HFFc6 (cell line): ENCODE data around the gene SLC25A1. TPM values are rescaled to one million over a fixed set of nuclear protein-coding genes. Genes with fewer than 3 reads are reported as not detected.

Source experiments
- DNase-seq: peaks from one replicate; pipeline ENCODE4 v3.0.0-alpha.2; 2018
- H3K27ac Mint-ChIP-seq: 2 replicates; pipeline ENCODE4 v1.8.0; 2020; ENCODE audit warnings: mild to moderate bottlenecking, mixed read lengths
- H3K27me3 Mint-ChIP-seq: 2 replicates; pipeline ENCODE4 v1.8.0; 2021; ENCODE audit warnings: mild to moderate bottlenecking, moderate library complexity, mixed read lengths; ENCODE audit not compliant: insufficient read depth
- H3K36me3 Mint-ChIP-seq: 2 replicates; pipeline ENCODE4 v1.8.0; 2021; ENCODE audit warnings: low read depth, mixed read lengths
- H3K4me1 Mint-ChIP-seq: 2 replicates; pipeline ENCODE4 v1.8.0; 2020; ENCODE audit warnings: low read depth, mixed read lengths
- H3K4me3 Mint-ChIP-seq: 2 replicates; pipeline ENCODE4 v1.8.0; 2020; ENCODE audit warnings: mild to moderate bottlenecking, moderate library complexity, mixed read lengths
- H3K9me3 Mint-ChIP-seq: 2 replicates; pipeline ENCODE4 v1.8.0; 2020; ENCODE audit warnings: mild to moderate bottlenecking, mixed read lengths
- total RNA-seq, 6 experiments: library from RNA; stranded (reverse); fragmentation: NEBNext Ultra II Directional; extraction: Animal tissue kit (Norgen Biotek cat#: 25700); gene quantifications; 2 replicates in 1 of 6; 3 replicates in 5 of 6; pipeline ENCODE4 v1.2.3, GENCODE V29; 2021
- TF ChIP-seq, protein P1 (sequence below): fragments of 200-600 bp; sonication (generic); IDR thresholded peaks from 2 replicates; pipeline ENCODE4 v1.5.0; 2021; ENCODE audit warnings: antibody characterized with exemption, mild to moderate bottlenecking

Gene SLC25A1
- total RNA-seq, 6 experiments from 2014 or later: 102 to 124 (median 108) TPM

- DNase-seq: no peak
- peaks cover 55% of the 10 kb centered on the region for H3K4me1 Mint-ChIP-seq
- peak overlapping the region; percentile 78; the same call in 1 of the 2 replicates for H3K4me3 Mint-ChIP-seq
- H3K9me3 Mint-ChIP-seq: no peaks in the 10 kb centered on the region
- peaks cover 11% of the 10 kb centered on the region; the same call in 1 of the 2 replicates for H3K36me3 Mint-ChIP-seq
- TF ChIP-seq, protein P1, sequence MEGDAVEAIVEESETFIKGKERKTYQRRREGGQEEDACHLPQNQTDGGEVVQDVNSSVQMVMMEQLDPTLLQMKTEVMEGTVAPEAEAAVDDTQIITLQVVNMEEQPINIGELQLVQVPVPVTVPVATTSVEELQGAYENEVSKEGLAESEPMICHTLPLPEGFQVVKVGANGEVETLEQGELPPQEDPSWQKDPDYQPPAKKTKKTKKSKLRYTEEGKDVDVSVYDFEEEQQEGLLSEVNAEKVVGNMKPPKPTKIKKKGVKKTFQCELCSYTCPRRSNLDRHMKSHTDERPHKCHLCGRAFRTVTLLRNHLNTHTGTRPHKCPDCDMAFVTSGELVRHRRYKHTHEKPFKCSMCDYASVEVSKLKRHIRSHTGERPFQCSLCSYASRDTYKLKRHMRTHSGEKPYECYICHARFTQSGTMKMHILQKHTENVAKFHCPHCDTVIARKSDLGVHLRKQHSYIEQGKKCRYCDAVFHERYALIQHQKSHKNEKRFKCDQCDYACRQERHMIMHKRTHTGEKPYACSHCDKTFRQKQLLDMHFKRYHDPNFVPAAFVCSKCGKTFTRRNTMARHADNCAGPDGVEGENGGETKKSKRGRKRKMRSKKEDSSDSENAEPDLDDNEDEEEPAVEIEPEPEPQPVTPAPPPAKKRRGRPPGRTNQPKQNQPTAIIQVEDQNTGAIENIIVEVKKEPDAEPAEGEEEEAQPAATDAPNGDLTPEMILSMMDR: no peak
- H3K27ac Mint-ChIP-seq: peak overlapping the region; percentile 48
- H3K27me3 Mint-ChIP-seq: peaks cover 4% of the 10 kb centered on the region
Observed at GRCh38 chr22:19176175-19176643, 2.3 kb downstream of the SLC25A1 start.

DNA sequence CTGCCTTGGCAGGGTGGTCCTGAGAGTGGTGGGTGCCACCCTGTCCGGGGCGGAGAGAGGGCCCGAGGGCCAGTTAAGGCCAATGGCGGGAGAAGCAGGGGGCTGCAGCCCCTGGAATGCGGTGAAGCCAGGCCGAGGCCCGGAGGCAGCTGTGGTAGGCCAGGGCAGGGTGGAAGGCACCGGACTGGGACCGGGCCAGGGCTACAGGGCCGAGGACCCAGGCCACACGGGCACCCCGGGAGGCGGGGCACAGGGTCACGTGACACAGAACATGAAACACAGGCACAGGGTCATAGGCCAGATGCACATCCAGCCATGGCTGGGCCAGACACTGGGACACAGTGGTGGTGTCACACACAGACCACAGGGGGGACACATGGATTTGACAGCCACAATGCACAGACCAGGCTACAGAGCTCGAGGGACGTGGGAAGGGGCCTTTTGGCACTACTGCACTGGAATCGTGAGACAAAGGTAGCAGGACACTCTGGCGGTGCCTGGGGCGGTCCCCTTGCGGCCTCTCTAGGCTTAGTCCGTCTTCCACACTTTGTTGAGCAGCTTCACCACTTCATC, 2.8 kb downstream of the SLC25A1 start:
- Mint-ChIP-seq H3K4me3 (no peak overlapping the region), H3K4me1 (peaks cover 59% of the 10 kb centered on the region), H3K9me3 (no peaks in the 10 kb centered on the region), H3K27me3 (peaks cover 4% of the 10 kb centered on the region), H3K36me3 (peaks cover 11% of the 10 kb centered on the region; the same call in 1 of the 2 replicates), H3K27ac (peak overlapping the region; percentile 48)
- TF ChIP-seq, protein P1: no peak
- DNase-seq: no peak

DNA sequence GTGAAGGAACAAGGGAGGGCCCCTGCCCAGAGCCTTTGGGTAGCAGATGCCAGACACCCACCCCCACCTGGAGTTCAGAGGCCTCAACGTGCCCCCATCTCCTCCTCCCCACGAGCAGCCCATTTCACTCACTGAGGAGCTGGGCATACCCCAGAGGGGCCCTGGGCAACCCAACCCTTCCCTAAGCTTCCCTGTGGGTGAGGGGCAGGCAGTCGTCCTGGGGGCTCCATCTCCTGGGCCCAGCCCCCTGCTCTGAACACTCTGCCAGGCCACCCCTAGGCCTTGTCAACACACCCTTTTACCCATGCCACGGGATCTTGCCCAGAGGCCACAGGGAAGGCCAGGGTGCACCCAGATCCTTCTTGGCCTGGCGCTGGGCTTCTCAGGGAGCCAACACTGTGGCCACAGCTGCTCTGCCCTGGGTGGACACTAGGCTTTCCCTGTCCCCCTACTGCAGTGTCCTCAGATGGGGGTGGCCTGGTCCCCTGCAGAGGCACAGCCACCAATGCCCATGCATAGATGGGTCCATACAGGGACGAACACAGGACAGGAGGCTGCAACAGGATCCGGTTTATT, 3.4 kb downstream of the SLC25A1 start:
- no peak for DNase-seq
- Mint-ChIP-seq H3K27me3 (peaks cover 4% of the 10 kb centered on the region), H3K27ac (peak overlapping the region; percentile 98), H3K9me3 (no peaks in the 10 kb centered on the region), H3K4me3 (peak overlapping the region; percentile 34; the same call in 1 of the 2 replicates), H3K36me3 (peaks cover 11% of the 10 kb centered on the region; the same call in 1 of the 2 replicates), H3K4me1 (peaks cover 65% of the 10 kb centered on the region)
- TF ChIP-seq, protein P1: no peak

DNA sequence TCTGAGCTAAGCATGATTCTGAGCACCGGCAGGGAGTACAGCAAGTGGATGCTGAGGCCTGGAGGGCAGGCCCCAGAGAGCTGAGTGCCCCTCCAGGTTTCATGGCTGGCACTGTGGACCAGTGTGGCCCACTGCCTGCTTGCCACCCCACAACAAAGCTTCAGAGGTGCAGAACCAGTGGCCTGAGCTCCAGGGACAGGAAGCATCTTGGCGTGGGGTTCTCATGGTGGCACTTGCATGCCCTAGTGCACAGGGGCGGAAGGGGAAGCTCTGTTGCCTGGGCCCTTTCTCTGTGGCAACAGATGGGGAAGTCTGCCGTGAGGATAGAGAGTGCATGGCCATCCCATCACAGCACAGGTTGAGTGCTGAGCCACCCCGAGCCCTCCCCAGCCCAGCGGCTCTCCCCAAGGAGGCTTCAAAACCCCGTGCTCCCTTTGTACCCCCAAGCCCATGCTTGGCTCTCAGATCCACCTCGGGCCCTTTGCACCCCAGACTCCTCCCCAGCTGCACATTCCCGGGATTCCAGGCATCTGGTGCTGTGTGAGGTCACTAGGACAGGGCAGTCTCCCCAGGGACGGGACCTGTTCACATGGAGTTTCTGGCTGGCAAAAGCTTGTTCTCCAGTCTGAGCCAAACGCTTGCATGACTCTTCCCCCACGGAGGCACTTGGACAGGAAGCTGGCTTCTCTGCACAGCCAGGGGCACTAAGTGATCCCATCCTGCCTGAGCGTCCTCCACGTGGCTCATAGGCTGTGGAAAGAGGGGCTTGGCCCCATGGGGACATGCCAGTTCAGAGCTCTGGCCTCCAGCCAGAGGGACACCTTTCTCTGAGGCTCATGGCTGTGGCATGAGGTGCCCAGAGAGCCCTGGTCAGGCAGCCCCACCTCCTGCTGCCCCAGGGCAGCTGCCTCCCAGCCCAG, 4.2 kb downstream of the SLC25A1 start:
- Mint-ChIP-seq H3K9me3 (no peaks in the 10 kb centered on the region), H3K4me3 (peak overlapping the region; percentile 34), H3K27me3 (peaks cover 4% of the 10 kb centered on the region), H3K27ac (peak overlapping the region; percentile 98), H3K36me3 (peaks cover 11% of the 10 kb centered on the region; the same call in 1 of the 2 replicates), H3K4me1 (peaks cover 63% of the 10 kb centered on the region)
- DNase-seq: peak; percentile 73
- TF ChIP-seq, protein P1: no peak
